HepG2 (cell line): Measurements from ENCODE around the gene GRIN3B. TPM values are rescaled to one million over a fixed set of nuclear protein-coding genes. Genes with fewer than 3 reads are reported as not detected.

Experiments used
- ATAC-seq: fragments of 200-7000 bp; cut with Tn5 transposase; 3 replicates; pipeline ENCODE4 v1.9.1; 2020; ENCODE audit warnings: mild to moderate bottlenecking, moderate library complexity
- BruUV-seq: library from RNA; stranded (reverse); fragments of 400-500 nt; replicated peaks from 2 replicates; lab custom pipeline; 2021; lab: Mats Ljungman, UMichigan
- CTCF ChIA-PET: fragments of 300-600 bp; formaldehyde crosslinking; extraction: SDS; loops from one replicate; lab custom pipeline; 2021; ENCODE audit warnings: low total read pairs, inconsistent platforms, low intra/inter-chr PET ratio; lab: Yijun Ruan, JAX
- POLR2A ChIA-PET: fragments of 350-600 bp; sonication (Branson Sonifier 250); formaldehyde crosslinking; loops from one replicate; lab custom pipeline; 2020; ENCODE audit warnings: antibody characterized with exemption, inconsistent platforms; lab: Yijun Ruan, JAX
- DNase-seq: peaks from one replicate; pipeline ENCODE4 v3.0.0-alpha.2; 2015; ENCODE audit warnings: low spot score
- FAIRE-seq: peaks from 3 replicates; lab custom pipeline; 2011; peaks lifted over from hg19 to GRCh38; lab: Jason Lieb, UNC
- H2AFZ ChIP-seq: one replicate; pipeline ENCODE4 v1.6.1; 2011; ENCODE audit warnings: low read length, inconsistent platforms
- H3K27ac ChIP-seq: fragments of 300-600 bp; 3 replicates; pipeline ENCODE4 v1.8.0; 2011; ENCODE audit warnings: mixed run types, mild to moderate bottlenecking, mixed read lengths, low read length, inconsistent platforms; ENCODE audit not compliant: insufficient read depth; ENCODE audit errors: extremely low read length
- H3K27me3 ChIP-seq, 2 experiments: fragments of 200-600 bp in 1 of 2; 2 replicates in 1 of 2; 3 replicates in 1 of 2; pipeline versions ENCODE4 v1.6.0 to v1.8.0; 2011; ENCODE audit warnings: low read length in 2 of 2, mild to moderate bottlenecking in 2 of 2, moderate library complexity in 2 of 2, inconsistent platforms in 1 of 2; ENCODE audit not compliant: insufficient read depth in 2 of 2, control insufficient read depth in 1 of 2
- H3K36me3 ChIP-seq, 2 experiments: fragments of 200-600 bp in 1 of 2; replicated peaks in 1 of 2; 2 replicates in 1 of 2; 3 replicates in 1 of 2; pipeline versions ENCODE4 v1.5.1 to v1.8.0; 2011; ENCODE audit warnings: low read length in 2 of 2, inconsistent platforms in 1 of 2; ENCODE audit not compliant: insufficient read depth in 2 of 2, control insufficient read depth in 1 of 2
- H3K4me1 ChIP-seq: 2 replicates; pipeline ENCODE4 v1.5.1; 2012; ENCODE audit warnings: low read length, inconsistent platforms; ENCODE audit not compliant: insufficient read depth
- H3K4me2 ChIP-seq: 2 replicates; pipeline ENCODE4 v1.6.0; 2011; ENCODE audit warnings: low read depth, low read length, inconsistent platforms
- H3K4me3 ChIP-seq, 3 experiments: fragments of 200-600 bp in 1 of 3; sonication (generic), shearing (Covaris generic) in 1 of 3; replicated peaks in 1 of 3; 2 replicates each; pipeline ENCODE4 v1.5.1; 2011 to 2016; ENCODE audit warnings: low read length in 3 of 3, inconsistent platforms in 2 of 3, low read depth in 2 of 3, mild to moderate bottlenecking in 2 of 3, control low read depth in 1 of 3, mixed read lengths in 1 of 3; ENCODE audit not compliant: insufficient read depth in 1 of 3
- H3K79me2 ChIP-seq: one replicate; pipeline ENCODE4 v1.6.1; 2011; ENCODE audit warnings: low read length, inconsistent platforms; ENCODE audit not compliant: insufficient read depth
- H3K9ac ChIP-seq: 2 replicates; pipeline ENCODE4 v1.6.0; 2011; ENCODE audit warnings: mild to moderate bottlenecking, low read depth, low read length, inconsistent platforms; ENCODE audit not compliant: insufficient read depth
- H3K9me3 ChIP-seq: 2 replicates; pipeline ENCODE4 v1.5.1; 2012; ENCODE audit warnings: mild to moderate bottlenecking, low read length
- H4K20me1 ChIP-seq: 2 replicates; pipeline ENCODE4 v1.6.0; 2011; ENCODE audit warnings: inconsistent platforms, mild to moderate bottlenecking, low read length, moderate library complexity; ENCODE audit not compliant: insufficient read depth
- HDAC2 ChIP-seq: sonication (generic); formaldehyde crosslinking; IDR thresholded peaks from 2 replicates; pipeline ENCODE4 v1.4.0; 2020; ENCODE audit warnings: missing genetic modification reagents
- POLR2AphosphoS5 ChIP-seq: IDR thresholded peaks from 2 replicates; pipeline ENCODE4 v1.6.1; 2012; ENCODE audit warnings: low read depth, low read length
- RFX3 ChIP-seq: IDR thresholded peaks from 2 replicates; pipeline ENCODE4 v1.6.1; 2016; ENCODE audit warnings: missing biosample characterization, missing genetic modification reagents
- ZNF337 ChIP-seq: sonication (generic); formaldehyde crosslinking; IDR thresholded peaks from 2 replicates; pipeline ENCODE4 v1.5.1; 2020; ENCODE audit warnings: missing genetic modification reagents, low read depth, mild to moderate bottlenecking, borderline replicate concordance
- ZNF460 ChIP-seq: sonication (generic); formaldehyde crosslinking; IDR thresholded peaks from 2 replicates; pipeline ENCODE4 v1.5.1; 2020; ENCODE audit warnings: missing genetic modification reagents, mild to moderate bottlenecking, borderline replicate concordance
- WGBS: methylation state at CpG from one replicate; pipeline ENCODE4 v1.1.6; 2017; ENCODE audit warnings: low lambda C conversion rate; 5-methylcytosine and 5-hydroxymethylcytosine counted together
- in situ Hi-C: cut with HindIII; loops from 2 replicates; pipeline ENCODE4 v1.10.0; 2017; ENCODE audit warnings: low pct_unique_long_range_greater_than_20kb; ENCODE audit not compliant: extremely low pct_ligation_motif_present
- intact Hi-C: fragments of 100-400 bp; cut with micrococcal nuclease; formaldehyde crosslinking; loops from one replicate; pipeline ENCODE4 v1.10.0; 2022; ENCODE audit not compliant: unreplicated experiment
- polyA plus RNA-seq, 8 experiments: library from polyadenylated mRNA; depleted of rRNA in 3 of 8; stranded (reverse) in 7 of 8; unstranded in 1 of 8; fragments of >200 nt; fragmentation: Illumina TruSeq in 4 of 8; extraction: Trizol in 4 of 8; gene quantifications; 2 replicates each; pipeline versions ENCODE4 v1.2.1 to v1.2.3, GENCODE V29; 2011 to 2016; ENCODE audit warnings: low read depth in 4 of 8, missing spikeins in 1 of 8, mixed read lengths in 1 of 8; ENCODE audit not compliant: insufficient read depth in 1 of 8
- total RNA-seq, 5 experiments: library from RNA; depleted of rRNA; stranded (reverse); fragments of >200 nt; fragmentation: Illumina TruSeq; extraction: Trizol; gene quantifications; 2 replicates each; pipeline ENCODE4 v1.2.3, GENCODE V29; 2016; ENCODE audit warnings: low read depth in 1 of 5
- TF ChIP-seq, protein P1 (sequence below): sonication (generic); formaldehyde crosslinking; IDR thresholded peaks from 2 replicates; pipeline ENCODE4 v1.5.1; 2020; ENCODE audit warnings: mild to moderate bottlenecking, missing genetic modification reagents, borderline replicate concordance
- TF ChIP-seq, protein P2 (sequence below): sonication (generic); formaldehyde crosslinking; IDR thresholded peaks from 2 replicates; pipeline ENCODE4 v1.4.0; 2020; ENCODE audit warnings: mild to moderate bottlenecking, low read depth, missing genetic modification reagents

The GRIN3B gene
- total and polyA plus RNA-seq, 2 of the 13 experiments (the other 11 are each of a cell fraction or from before 2014, with no cell fraction given) = 0.07 to 0.20 TPM

DNA sequence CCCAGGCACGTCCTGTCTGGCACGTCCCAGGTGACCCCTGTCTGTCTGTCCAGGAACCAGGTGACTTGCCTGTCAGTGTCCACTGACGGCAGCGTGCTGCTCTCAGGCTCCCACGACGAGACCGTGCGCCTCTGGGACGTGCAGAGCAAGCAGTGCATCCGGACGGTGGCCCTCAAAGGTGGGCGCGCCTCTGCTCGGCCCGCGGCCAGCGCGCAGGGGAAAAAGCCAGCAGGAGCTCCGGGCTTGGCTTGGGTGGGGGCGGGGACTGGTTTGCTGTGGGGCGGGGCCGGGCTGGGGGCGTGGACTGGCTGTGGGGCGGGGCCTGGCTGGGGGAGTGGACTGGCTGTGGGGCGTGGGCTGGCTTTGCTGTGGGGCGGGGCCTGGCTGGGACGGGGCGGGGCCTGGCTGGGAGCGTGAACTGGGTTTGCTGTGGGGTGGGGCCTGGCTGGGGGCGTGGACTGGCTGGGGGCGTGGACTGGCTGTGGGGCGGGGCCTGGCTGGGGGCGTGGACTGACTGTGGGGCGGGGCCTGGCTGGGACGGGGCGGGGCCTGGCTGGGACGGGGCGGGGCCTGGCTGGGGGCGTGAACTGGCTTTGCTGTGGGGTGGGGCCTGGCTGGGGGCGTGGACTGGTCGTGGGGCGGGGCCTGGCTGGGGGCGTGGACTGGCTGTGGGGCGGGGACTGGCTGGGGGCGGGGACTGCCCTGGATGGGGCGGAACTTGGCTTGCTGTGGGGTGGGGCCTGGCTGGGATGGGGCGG lies 8.9 kb upstream of the GRIN3B start:
- Histone ChIP-seq H3K4me3 (no peak overlapping the region), H3K27me3 (no peaks in the 10 kb centered on the region), H3K27ac (no peak overlapping the region), H2AFZ (no peak overlapping the region), H3K4me1 (peaks cover 32% of the 10 kb centered on the region), H3K9me3 (no peaks in the 10 kb centered on the region), H3K79me2 (no peaks in the 10 kb centered on the region), H4K20me1 (peaks cover 6% of the 10 kb centered on the region; the same call in 1 of the 2 replicates), H3K36me3 (peaks cover 20 to 36% of the 10 kb centered on the region in 2 experiments), H3K9ac (no peak overlapping the region), H3K4me2 (no peak overlapping the region)
- 81% methylated on average over 6 of the region's 47 CpGs for WGBS
- in situ Hi-C loops (no loop called here), intact Hi-C loops (loop anchor here (10.0 kb wide), 1 partner anchor 207 kb away; no protein-coding TSS in a partner anchor)
- ATAC-seq (no peak; the same call in 2 of the 3 replicates), DNase-seq (no peak), FAIRE-seq (no peak)
- TF ChIP-seq ZNF460 (no peak), RFX3 (CRISPR knock-in tag) (no peak), POLR2AphosphoS5 (no peak), HDAC2 (no peak), ZNF337 (CRISPR knock-in tag) (no peak)
- TF ChIP-seq, protein P1, sequence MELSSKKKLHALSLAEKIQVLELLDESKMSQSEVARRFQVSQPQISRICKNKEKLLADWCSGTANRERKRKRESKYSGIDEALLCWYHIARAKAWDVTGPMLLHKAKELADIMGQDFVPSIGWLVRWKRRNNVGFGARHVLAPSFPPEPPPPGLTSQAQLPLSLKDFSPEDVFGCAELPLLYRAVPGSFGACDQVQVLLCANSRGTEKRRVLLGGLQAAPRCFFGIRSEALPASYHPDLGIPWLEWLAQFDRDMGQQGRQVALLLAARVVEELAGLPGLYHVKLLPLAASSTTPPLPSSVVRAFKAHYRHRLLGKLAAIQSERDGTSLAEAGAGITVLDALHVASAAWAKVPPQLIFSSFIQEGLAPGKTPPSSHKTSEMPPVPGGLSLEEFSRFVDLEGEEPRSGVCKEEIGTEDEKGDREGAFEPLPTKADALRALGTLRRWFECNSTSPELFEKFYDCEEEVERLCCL (CRISPR knock-in tag) = no peak
- TF ChIP-seq, protein P2, sequence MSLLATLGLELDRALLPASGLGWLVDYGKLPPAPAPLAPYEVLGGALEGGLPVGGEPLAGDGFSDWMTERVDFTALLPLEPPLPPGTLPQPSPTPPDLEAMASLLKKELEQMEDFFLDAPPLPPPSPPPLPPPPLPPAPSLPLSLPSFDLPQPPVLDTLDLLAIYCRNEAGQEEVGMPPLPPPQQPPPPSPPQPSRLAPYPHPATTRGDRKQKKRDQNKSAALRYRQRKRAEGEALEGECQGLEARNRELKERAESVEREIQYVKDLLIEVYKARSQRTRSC (CRISPR knock-in tag) = no peak
- CTCF ChIA-PET = no interaction called here
- POLR2A ChIA-PET = interaction anchor here (0.6 kb wide), 2 partner anchors 278 to 284 kb away, joined by 3 read pairs; partner anchors contain the start of genes CIRBP and FAM174C
- no TSS peak for BruUV-seq
